AG09319 (cell line): ENCODE measurements around the gene C16orf90.

Source experiments
- DNase-seq: peaks from one replicate; pipeline ENCODE4 v3.0.0-alpha.2; 2010; ENCODE audit warnings: low read depth; ENCODE audit errors: extremely low read depth
- CTCF ChIP-seq: IDR thresholded peaks from 2 replicates; pipeline ENCODE4 v1.5.1; 2011; ENCODE audit warnings: low read depth, mild to moderate bottlenecking, inconsistent platforms, low read length, moderate library complexity

C16orf90 gene

GRCh38 chr16:3459401-3460090, 35.7 kb downstream of the C16orf90 start:
- no peak for TF ChIP-seq CTCF
- DNase-seq: no peak

GRCh38 chr16:3458852-3459361, 36.4 kb downstream of the C16orf90 start:
- no peak for TF ChIP-seq CTCF
- DNase-seq: no peak

- DNase-seq: no peak
- no peak for TF ChIP-seq CTCF
Measured at GRCh38 chr16:3458278-3458851, 36.9 kb downstream of the C16orf90 start.

GRCh38 chr16:3457434-3458252, 37.6 kb downstream of the C16orf90 start:
- peak; percentile 69 for DNase-seq
- TF ChIP-seq CTCF: peak; percentile 35

GRCh38 chr16:3454631-3455147, 40.6 kb downstream of the C16orf90 start:
- no peak for DNase-seq

GRCh38 chr16:3454093-3454492, 41.2 kb downstream of the C16orf90 start:
- TF ChIP-seq CTCF: no peak
- DNase-seq: no peak

More at GRCh38 chr16:3454631-3455147, 40.6 kb downstream of the C16orf90 start:
- no peak for TF ChIP-seq CTCF
